Measurements from ENCODE around the gene CCDC71L. TPM values are rescaled to one million over a fixed set of nuclear protein-coding genes. Genes with fewer than 3 reads are reported as not detected.
"Not testable (repeated sequence)": the region's sequence is repeated elsewhere in the genome, so short reads cannot be mapped to it uniquely, and the experiment has no call there.

The CCDC71L gene
- 91.0 and 93.8 TPM in 2 replicates for total RNA-seq (2014; rRNA removed; shearing (Covaris generic))

GRCh38 chr7:106660862-106661720, at the start of gene CCDC71L:
CCDC71L (minus strand) TSS chr7:106661158; CDS start chr7:106660896, 262 bp downstream.
- in situ Hi-C loops (cut with HindIII; ENCODE audit: low sequenced_read_pairs): no loop called here
- peak; percentile 65 for DNase-seq (ENCODE audit: low spot score)

GRCh38 chr7:106709604-106710003, 48.6 kb upstream of the CCDC71L start:
- in situ Hi-C loops (cut with HindIII; ENCODE audit: low sequenced_read_pairs); DNase-seq (ENCODE audit: low spot score): not testable (repeated sequence)

- in situ Hi-C loops (cut with HindIII; ENCODE audit: low sequenced_read_pairs): no loop called here
Observed at GRCh38 chr7:106704000-106704840, 43.3 kb upstream of the CCDC71L start.

GRCh38 chr7:106693677-106694353, 32.9 kb upstream of the CCDC71L start:
- no peak for DNase-seq (ENCODE audit: low spot score)
- in situ Hi-C loops (cut with HindIII; ENCODE audit: low sequenced_read_pairs): no loop called here

More at GRCh38 chr7:106704000-106704840, 43.3 kb upstream of the CCDC71L start:
- DNase-seq (ENCODE audit: low spot score): no peak

- in situ Hi-C loops (cut with HindIII; ENCODE audit: low sequenced_read_pairs): no loop called here
- DNase-seq (ENCODE audit: low spot score): no peak
Observed at GRCh38 chr7:106692450-106693051, 31.6 kb upstream of the CCDC71L start.

GRCh38 chr7:106688161-106688560, 27.2 kb upstream of the CCDC71L start:
- in situ Hi-C loops (cut with HindIII; ENCODE audit: low sequenced_read_pairs); DNase-seq (ENCODE audit: low spot score): not testable (repeated sequence)

GRCh38 chr7:106683941-106684340, 23.0 kb upstream of the CCDC71L start:
- in situ Hi-C loops (cut with HindIII; ENCODE audit: low sequenced_read_pairs): no loop called here
- DNase-seq (ENCODE audit: low spot score): no peak

- in situ Hi-C loops (cut with HindIII; ENCODE audit: low sequenced_read_pairs): no loop called here
- DNase-seq (ENCODE audit: low spot score): no peak
Observed at GRCh38 chr7:106681815-106682495, 21.0 kb upstream of the CCDC71L start.

GRCh38 chr7:106679153-106679931, 18.4 kb upstream of the CCDC71L start:
- DNase-seq (ENCODE audit: low spot score): no peak
- in situ Hi-C loops (cut with HindIII; ENCODE audit: low sequenced_read_pairs): no loop called here

GRCh38 chr7:106678795-106679152, 17.8 kb upstream of the CCDC71L start:
- in situ Hi-C loops (cut with HindIII; ENCODE audit: low sequenced_read_pairs): no loop called here
- DNase-seq (ENCODE audit: low spot score): no peak

- in situ Hi-C loops (cut with HindIII; ENCODE audit: low sequenced_read_pairs); DNase-seq (ENCODE audit: low spot score): not testable (repeated sequence)
Observed at GRCh38 chr7:106676506-106676905, 15.5 kb upstream of the CCDC71L start.

GRCh38 chr7:106673688-106674087, 12.7 kb upstream of the CCDC71L start:
- in situ Hi-C loops (cut with HindIII; ENCODE audit: low sequenced_read_pairs); DNase-seq (ENCODE audit: low spot score): not testable (repeated sequence)

- DNase-seq (ENCODE audit: low spot score); in situ Hi-C loops (cut with HindIII; ENCODE audit: low sequenced_read_pairs): not testable (repeated sequence)
Observed at GRCh38 chr7:106671930-106672329, 11.0 kb upstream of the CCDC71L start.

- no peak for DNase-seq (ENCODE audit: low spot score)
- in situ Hi-C loops (cut with HindIII; ENCODE audit: low sequenced_read_pairs): no loop called here
Observed at GRCh38 chr7:106671160-106671559, 10.2 kb upstream of the CCDC71L start.

- no peak for DNase-seq (ENCODE audit: low spot score)
- in situ Hi-C loops (cut with HindIII; ENCODE audit: low sequenced_read_pairs): no loop called here
Observed at GRCh38 chr7:106668861-106669524, 8.0 kb upstream of the CCDC71L start.

- in situ Hi-C loops (cut with HindIII; ENCODE audit: low sequenced_read_pairs): no loop called here
- DNase-seq (ENCODE audit: low spot score): no peak
Observed at GRCh38 chr7:106666353-106666752, 5.4 kb upstream of the CCDC71L start.

- no peak for DNase-seq (ENCODE audit: low spot score)
- in situ Hi-C loops (cut with HindIII; ENCODE audit: low sequenced_read_pairs): no loop called here
Observed at GRCh38 chr7:106664343-106664742, 3.4 kb upstream of the CCDC71L start.
